Measurements from ENCODE around the gene CSNK1G2.
"Not testable (repeated sequence)": the region's sequence is repeated elsewhere in the genome, so short reads cannot be mapped to it uniquely, and the experiment has no call there.

CSNK1G2 gene

GRCh38 chr19:1980091-1980808 lies 39.3 kb downstream of the CSNK1G2 start:
- no peak overlapping the region for H3K4me3 ChIP-seq (ENCODE audit: extremely low read depth, insufficient read depth, low read length, poor library complexity, severe bottlenecking)
- H3K9me3 ChIP-seq (ENCODE audit: control insufficient read depth, low read length) = no peaks in the 10 kb centered on the region
- H3K4me1 ChIP-seq (ENCODE audit: control insufficient read depth, insufficient read depth, low read length, poor library complexity, severe bottlenecking) = no peaks in the 10 kb centered on the region
- H3K36me3 ChIP-seq (ENCODE audit: control insufficient read depth, insufficient read depth, low read length) = peaks cover 89% of the 10 kb centered on the region
- WGBS, 2 experiments (ENCODE audit: insufficient coverage in 2 of 2) = 98% methylated on average over 11 to 25 of the region's 35 CpGs
- no peak overlapping the region for H3K27ac ChIP-seq (ENCODE audit: low read depth, low read length, severe bottlenecking)

GRCh38 chr19:1980809-1981181 lies 39.8 kb downstream of the CSNK1G2 start:
- Histone ChIP-seq H3K4me1 (ENCODE audit: control insufficient read depth, insufficient read depth, low read length, poor library complexity, severe bottlenecking) (no peaks in the 10 kb centered on the region), H3K27ac (ENCODE audit: low read depth, low read length, severe bottlenecking) (no peak overlapping the region), H3K9me3 (ENCODE audit: control insufficient read depth, low read length) (no peaks in the 10 kb centered on the region), H3K36me3 (ENCODE audit: control insufficient read depth, insufficient read depth, low read length) (peaks cover 90% of the 10 kb centered on the region), H3K4me3 (ENCODE audit: extremely low read depth, insufficient read depth, low read length, poor library complexity, severe bottlenecking) (no peak overlapping the region)
- WGBS, 2 experiments (ENCODE audit: insufficient coverage in 2 of 2) = 99% methylated on average over 25 to 30 of the region's 31 CpGs

GRCh38 chr19:1981253-1981652 lies 40.3 kb downstream of the CSNK1G2 start:
- H3K4me3 ChIP-seq (ENCODE audit: extremely low read depth, insufficient read depth, low read length, poor library complexity, severe bottlenecking) = no peak overlapping the region
- H3K4me1 ChIP-seq (ENCODE audit: control insufficient read depth, insufficient read depth, low read length, poor library complexity, severe bottlenecking) = no peaks in the 10 kb centered on the region
- 96 to 97% methylated on average over 16 to 20 of the region's 20 CpGs for WGBS, 2 experiments (ENCODE audit: insufficient coverage in 2 of 2)
- peaks cover 89% of the 10 kb centered on the region for H3K36me3 ChIP-seq (ENCODE audit: control insufficient read depth, insufficient read depth, low read length)
- H3K9me3 ChIP-seq (ENCODE audit: control insufficient read depth, low read length) = no peaks in the 10 kb centered on the region
- no peak overlapping the region for H3K27ac ChIP-seq (ENCODE audit: low read depth, low read length, severe bottlenecking)

GRCh38 chr19:1984357-1984756 lies 43.4 kb downstream of the CSNK1G2 start:
- Histone ChIP-seq H3K4me3 (ENCODE audit: extremely low read depth, insufficient read depth, low read length, poor library complexity, severe bottlenecking) (no peak overlapping the region), H3K36me3 (ENCODE audit: control insufficient read depth, insufficient read depth, low read length) (peaks cover 81% of the 10 kb centered on the region), H3K27ac (ENCODE audit: low read depth, low read length, severe bottlenecking) (no peak overlapping the region), H3K4me1 (ENCODE audit: control insufficient read depth, insufficient read depth, low read length, poor library complexity, severe bottlenecking) (no peaks in the 10 kb centered on the region), H3K9me3 (ENCODE audit: control insufficient read depth, low read length) (no peaks in the 10 kb centered on the region)
- 95 to 98% methylated on average over 9 to 10 of the region's 10 CpGs for WGBS, 2 experiments (ENCODE audit: insufficient coverage in 2 of 2)

- H3K36me3 ChIP-seq (ENCODE audit: control insufficient read depth, insufficient read depth, low read length) = peaks cover 81% of the 10 kb centered on the region
- no peaks in the 10 kb centered on the region for H3K9me3 ChIP-seq (ENCODE audit: control insufficient read depth, low read length)
- no peak overlapping the region for H3K4me3 ChIP-seq (ENCODE audit: extremely low read depth, insufficient read depth, low read length, poor library complexity, severe bottlenecking)
- H3K27ac ChIP-seq (ENCODE audit: low read depth, low read length, severe bottlenecking) = no peak overlapping the region
- WGBS, 2 experiments (ENCODE audit: insufficient coverage in 2 of 2) = 95% methylated on average over 43 to 44 of the region's 44 CpGs
- no peaks in the 10 kb centered on the region for H3K4me1 ChIP-seq (ENCODE audit: control insufficient read depth, insufficient read depth, low read length, poor library complexity, severe bottlenecking)
Measured at GRCh38 chr19:1985588-1986356, 44.8 kb downstream of the CSNK1G2 start.

GRCh38 chr19:1986357-1987162 lies 45.6 kb downstream of the CSNK1G2 start:
- WGBS, 2 experiments (ENCODE audit: insufficient coverage in 2 of 2) = 93 to 94% methylated on average over 41 to 42 of the region's 42 CpGs
- peaks cover 78% of the 10 kb centered on the region for H3K36me3 ChIP-seq (ENCODE audit: control insufficient read depth, insufficient read depth, low read length)
- H3K27ac ChIP-seq (ENCODE audit: low read depth, low read length, severe bottlenecking) = no peak overlapping the region
- no peaks in the 10 kb centered on the region for H3K4me1 ChIP-seq (ENCODE audit: control insufficient read depth, insufficient read depth, low read length, poor library complexity, severe bottlenecking)
- H3K9me3 ChIP-seq (ENCODE audit: control insufficient read depth, low read length) = no peaks in the 10 kb centered on the region
- no peak overlapping the region for H3K4me3 ChIP-seq (ENCODE audit: extremely low read depth, insufficient read depth, low read length, poor library complexity, severe bottlenecking)

GRCh38 chr19:1987197-1988187 lies 46.5 kb downstream of the CSNK1G2 start:
- no peaks in the 10 kb centered on the region for H3K9me3 ChIP-seq (ENCODE audit: control insufficient read depth, low read length)
- WGBS, 2 experiments (ENCODE audit: insufficient coverage in 2 of 2) = 93 to 96% methylated on average over 22 to 32 of the region's 42 CpGs
- no peak overlapping the region for H3K27ac ChIP-seq (ENCODE audit: low read depth, low read length, severe bottlenecking)
- H3K4me1 ChIP-seq (ENCODE audit: control insufficient read depth, insufficient read depth, low read length, poor library complexity, severe bottlenecking) = no peaks in the 10 kb centered on the region
- H3K36me3 ChIP-seq (ENCODE audit: control insufficient read depth, insufficient read depth, low read length) = peaks cover 68% of the 10 kb centered on the region
- no peak overlapping the region for H3K4me3 ChIP-seq (ENCODE audit: extremely low read depth, insufficient read depth, low read length, poor library complexity, severe bottlenecking)

- not testable (repeated sequence) for H3K4me3 ChIP-seq (ENCODE audit: extremely low read depth, insufficient read depth, low read length, poor library complexity, severe bottlenecking); H3K27ac ChIP-seq (ENCODE audit: low read depth, low read length, severe bottlenecking); H3K9me3 ChIP-seq (ENCODE audit: control insufficient read depth, low read length); H3K4me1 ChIP-seq (ENCODE audit: control insufficient read depth, insufficient read depth, low read length, poor library complexity, severe bottlenecking)
- peaks cover 65% of the 10 kb centered on the region for H3K36me3 ChIP-seq (ENCODE audit: control insufficient read depth, insufficient read depth, low read length)
- WGBS, 2 experiments (ENCODE audit: insufficient coverage in 2 of 2) = 95 to 97% methylated on average over 10 of the region's 10 CpGs
Measured at GRCh38 chr19:1988464-1988863, 47.5 kb downstream of the CSNK1G2 start.

GRCh38 chr19:1989513-1990229 lies 48.7 kb downstream of the CSNK1G2 start:
- H3K9me3 ChIP-seq (ENCODE audit: control insufficient read depth, low read length) = no peaks in the 10 kb centered on the region

More at GRCh38 chr19:1989513-1990229, 48.7 kb downstream of the CSNK1G2 start:
- no peak overlapping the region for H3K4me3 ChIP-seq (ENCODE audit: extremely low read depth, insufficient read depth, low read length, poor library complexity, severe bottlenecking)
- WGBS, 2 experiments (ENCODE audit: insufficient coverage in 2 of 2) = 95% methylated on average over 39 to 40 of the region's 40 CpGs
- H3K27ac ChIP-seq (ENCODE audit: low read depth, low read length, severe bottlenecking) = no peak overlapping the region
- H3K36me3 ChIP-seq (ENCODE audit: control insufficient read depth, insufficient read depth, low read length) = peaks cover 63% of the 10 kb centered on the region
- no peaks in the 10 kb centered on the region for H3K4me1 ChIP-seq (ENCODE audit: control insufficient read depth, insufficient read depth, low read length, poor library complexity, severe bottlenecking)

All from mesodermal cell (in vitro differentiated cells).